Type B pancreatic cell (in vitro differentiated cells): ENCODE data around the gene KBTBD12. TPM values are rescaled to one million over a fixed set of nuclear protein-coding genes. Genes with fewer than 3 reads are reported as not detected.
"Not testable (repeated sequence)": the region's sequence is repeated elsewhere in the genome, so short reads cannot be mapped to it uniquely, and the experiment has no call there.

Experiments
- DNase-seq: peaks from one replicate; pipeline ENCODE4 v3.0.0; 2021; ENCODE audit warnings: mixed read lengths; ENCODE audit not compliant: unreplicated experiment; ENCODE audit errors: extremely low spot score
- H3K27ac Mint-ChIP-seq: 2 replicates; pipeline ENCODE4 v1.8.0; 2021; ENCODE audit warnings: mild to moderate bottlenecking, mixed read lengths
- H3K27me3 Mint-ChIP-seq: 2 replicates; pipeline ENCODE4 v1.8.0; 2021; ENCODE audit warnings: mixed read lengths
- H3K36me3 Mint-ChIP-seq: 2 replicates; pipeline ENCODE4 v1.8.0; 2021; ENCODE audit warnings: mixed read lengths
- H3K4me1 Mint-ChIP-seq: one replicate; pipeline ENCODE4 v1.8.0; 2021; ENCODE audit warnings: mixed read lengths; ENCODE audit not compliant: unreplicated experiment
- H3K4me3 Mint-ChIP-seq: 2 replicates; pipeline ENCODE4 v1.8.0; 2021; ENCODE audit warnings: mild to moderate bottlenecking, mixed read lengths
- H3K9me3 Mint-ChIP-seq: 2 replicates; pipeline ENCODE4 v1.8.0; 2021; ENCODE audit warnings: mixed read lengths
- CTCF ChIP-seq: fragments of 200-600 bp; sonication (generic); conservative IDR thresholded peaks from 2 replicates; pipeline ENCODE4 v1.5.0; 2021; ENCODE audit warnings: antibody characterized with exemption, mild to moderate bottlenecking
- total RNA-seq: library from RNA; stranded (reverse); gene quantifications from 2 replicates; pipeline ENCODE4 v1.2.1, GENCODE V29; 2021; ENCODE audit warnings: low replicate concordance

The KBTBD12 gene
- total RNA-seq, 1 donor from 2014 or later = not detected

GRCh38 chr3:127908202-127908601 lies 6.8 kb upstream of the KBTBD12 start:
- Mint-ChIP-seq H3K27me3 (peaks cover 43% of the 10 kb centered on the region), H3K36me3 (no peaks in the 10 kb centered on the region), H3K4me1 (peaks cover 9% of the 10 kb centered on the region), H3K4me3 (no peak overlapping the region), H3K9me3 (no peaks in the 10 kb centered on the region), H3K27ac (no peak overlapping the region)
- TF ChIP-seq CTCF = no peak
- DNase-seq = no peak

GRCh38 chr3:127908951-127909350 lies 6.1 kb upstream of the KBTBD12 start:
- Mint-ChIP-seq H3K36me3 (no peaks in the 10 kb centered on the region), H3K27me3 (peaks cover 45% of the 10 kb centered on the region), H3K4me3 (no peak overlapping the region), H3K4me1 (peaks cover 9% of the 10 kb centered on the region), H3K27ac (no peak overlapping the region), H3K9me3 (no peaks in the 10 kb centered on the region)
- no peak for DNase-seq
- TF ChIP-seq CTCF = no peak

- H3K4me1 Mint-ChIP-seq = peaks cover 9% of the 10 kb centered on the region
- H3K27me3 Mint-ChIP-seq = peaks cover 48% of the 10 kb centered on the region
- H3K36me3 Mint-ChIP-seq = no peaks in the 10 kb centered on the region
- no peak overlapping the region for H3K4me3 Mint-ChIP-seq
- H3K27ac Mint-ChIP-seq = no peak overlapping the region
- H3K9me3 Mint-ChIP-seq = no peaks in the 10 kb centered on the region
- no peak for TF ChIP-seq CTCF
- DNase-seq = no peak
These were observed 5.4 kb upstream of the KBTBD12 start for GRCh38 chr3:127909646-127910045.

- Mint-ChIP-seq H3K4me1 (peaks cover 9% of the 10 kb centered on the region), H3K4me3 (no peak overlapping the region), H3K27me3 (peaks cover 58% of the 10 kb centered on the region), H3K27ac (no peak overlapping the region), H3K9me3 (no peaks in the 10 kb centered on the region), H3K36me3 (peaks cover 3% of the 10 kb centered on the region)
- TF ChIP-seq CTCF = no peak
- DNase-seq = no peak
These were observed 3.6 kb upstream of the KBTBD12 start for GRCh38 chr3:127911421-127911931.

- not testable (repeated sequence) for H3K9me3 Mint-ChIP-seq, H3K4me1 Mint-ChIP-seq
These were observed 1.2 kb upstream of the KBTBD12 start for GRCh38 chr3:127913841-127914240.

GRCh38 chr3:127914584-127914983 lies 448 bp upstream of the KBTBD12 start:
- TF ChIP-seq CTCF = no peak
- Mint-ChIP-seq H3K4me1 (peaks cover 9% of the 10 kb centered on the region), H3K36me3 (peaks cover 3% of the 10 kb centered on the region), H3K9me3 (no peaks in the 10 kb centered on the region), H3K27me3 (peaks cover 49% of the 10 kb centered on the region), H3K4me3 (no peak overlapping the region), H3K27ac (no peak overlapping the region)
- no peak for DNase-seq

More at GRCh38 chr3:127913841-127914240, 1.2 kb upstream of the KBTBD12 start:
- H3K27ac Mint-ChIP-seq, H3K36me3 Mint-ChIP-seq, H3K4me3 Mint-ChIP-seq, DNase-seq: not testable (repeated sequence)
- H3K27me3 Mint-ChIP-seq = peaks cover 55% of the 10 kb centered on the region
